OCI-LY7 (cell line): ENCODE results near the gene TM9SF4. TPM values are rescaled to one million over a fixed set of nuclear protein-coding genes. Genes with fewer than 3 reads are reported as not detected.

Experiments
- BruUV-seq: library from RNA; stranded (reverse); fragments of 400-500 nt; replicated peaks from 2 replicates; lab custom pipeline; 2021; lab: Mats Ljungman, UMichigan
- CTCF ChIA-PET: fragments of 300-600 bp; sonication (Branson Sonifier 250); formaldehyde crosslinking; loops from one replicate; lab custom pipeline; 2022; ENCODE audit warnings: antibody characterized with exemption; ENCODE audit not compliant: unreplicated experiment; lab: Charles Lee
- POLR2A ChIA-PET: fragments of 300-600 bp; sonication (Branson Sonifier 250); formaldehyde crosslinking; loops from one replicate; lab custom pipeline; 2022; ENCODE audit warnings: antibody characterized with exemption; lab: Charles Lee
- DNase-seq: peaks from one replicate; pipeline ENCODE4 v3.0.0-alpha.2; 2015; ENCODE audit warnings: low spot score
- H2AFZ ChIP-seq: fragments of 200-600 bp; sonication (generic), shearing (Covaris generic); 2 replicates; pipeline ENCODE4 v1.6.1; 2014; ENCODE audit warnings: mild to moderate bottlenecking, antibody characterized with exemption, low read length, moderate library complexity
- H3K27ac ChIP-seq: fragments of 200-600 bp; sonication (generic); 2 replicates; pipeline ENCODE4 v1.5.1; 2014; ENCODE audit warnings: mixed run types, low read depth, mild to moderate bottlenecking, moderate library complexity, low read length, inconsistent platforms; ENCODE audit not compliant: poor library complexity, severe bottlenecking
- H3K36me3 ChIP-seq: fragments of 200-600 bp; sonication (generic); 2 replicates; pipeline ENCODE4 v1.6.1; 2014; ENCODE audit warnings: mild to moderate bottlenecking, antibody characterized with exemption, low read length, moderate library complexity, mixed read lengths; ENCODE audit not compliant: insufficient read depth
- H3K4me1 ChIP-seq: fragments of 200-600 bp; sonication (generic); 2 replicates; pipeline ENCODE4 v1.5.1; 2014; ENCODE audit warnings: mild to moderate bottlenecking, low read length; ENCODE audit not compliant: insufficient read depth, poor library complexity, severe bottlenecking
- H3K4me2 ChIP-seq: fragments of 200-600 bp; sonication (generic); 2 replicates; pipeline ENCODE4 v1.6.1; 2014; ENCODE audit warnings: mild to moderate bottlenecking, low read length
- H3K4me3 ChIP-seq: fragments of 200-600 bp; sonication (generic); 2 replicates; pipeline ENCODE4 v1.5.1; 2014; ENCODE audit warnings: mild to moderate bottlenecking, low read depth, low read length; ENCODE audit not compliant: poor library complexity, severe bottlenecking
- H3K79me2 ChIP-seq: fragments of 200-600 bp; sonication (generic); 2 replicates; pipeline ENCODE4 v1.6.1; 2016; ENCODE audit warnings: low read depth, mild to moderate bottlenecking, low read length, moderate library complexity, mixed read lengths; ENCODE audit not compliant: insufficient read depth
- H3K9me2 ChIP-seq: fragments of 200-600 bp; sonication (generic); 2 replicates; pipeline ENCODE4 v1.6.1; 2016; ENCODE audit warnings: mild to moderate bottlenecking, low read length, mixed read lengths; ENCODE audit not compliant: insufficient read depth
- H3K9me3 ChIP-seq: fragments of 200-600 bp; sonication (generic); 2 replicates; pipeline ENCODE4 v1.6.1; 2014; ENCODE audit warnings: mild to moderate bottlenecking, mixed run types, low read length, mixed read lengths
- H4K20me1 ChIP-seq: fragments of 200-600 bp; sonication (generic); 2 replicates; pipeline ENCODE4 v1.6.1; 2014; ENCODE audit warnings: mild to moderate bottlenecking, antibody characterized with exemption, low read length, moderate library complexity, mixed read lengths; ENCODE audit not compliant: insufficient read depth
- EZH2phosphoT487 ChIP-seq: fragments of 200-600 bp; sonication (generic); IDR thresholded peaks from 2 replicates; pipeline ENCODE4 v1.6.1; 2018; ENCODE audit warnings: low read depth, borderline replicate concordance, mild to moderate bottlenecking, mixed run types, antibody characterized with exemption, low read length, moderate library complexity, mixed read lengths
- intact Hi-C: fragments of 100-400 bp; cut with micrococcal nuclease; formaldehyde crosslinking; loops from one replicate; pipeline ENCODE4 v1.10.0; 2022; ENCODE audit not compliant: unreplicated experiment
- total RNA-seq, 2 experiments: library from RNA; depleted of rRNA in 1 of 2; stranded (reverse); fragments of >200 nt in 1 of 2; shearing (Covaris generic) in 1 of 2; gene quantifications; 2 replicates each; pipeline ENCODE4 v1.2.3, GENCODE V29; 2014 to 2022
- TF ChIP-seq, protein P1 (sequence below): fragments of 200-600 bp; sonication (generic); conservative IDR thresholded peaks from 2 replicates; pipeline ENCODE4 v1.5.1; 2014; ENCODE audit warnings: mild to moderate bottlenecking, antibody characterized with exemption, low read length, moderate library complexity, mixed read lengths

The TM9SF4 gene
- total RNA-seq, 2 experiments from 2014 or later: 20.8 to 38.9 TPM

DNA sequence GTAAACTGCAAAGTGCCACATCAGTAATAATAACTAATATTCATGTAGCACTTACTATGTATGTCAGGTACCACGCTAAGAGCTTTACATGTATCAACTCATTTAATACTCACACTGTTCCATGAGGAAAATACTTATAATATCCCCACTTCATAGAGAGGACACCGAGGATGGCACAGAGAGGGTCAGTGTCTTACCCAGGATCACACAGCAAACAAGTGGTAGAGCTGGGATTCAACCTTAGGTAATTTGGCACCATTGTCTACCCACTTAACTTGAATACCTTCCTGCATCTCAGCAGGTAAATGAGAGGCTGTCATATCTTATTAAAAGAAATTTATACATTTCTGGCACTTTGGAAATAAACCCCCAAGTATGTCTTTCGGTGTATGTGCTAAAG lies 106.2 kb downstream of the TM9SF4 start:
- H3K27ac ChIP-seq: no peak overlapping the region
- no peak overlapping the region for H3K4me2 ChIP-seq
- POLR2A ChIA-PET: interaction anchor here (1.0 kb wide), 1 partner anchor 13 kb away, joined by 3 read pairs; no protein-coding TSS in a partner anchor
- H3K36me3 ChIP-seq: peaks cover 87% of the 10 kb centered on the region
- peaks cover 5% of the 10 kb centered on the region; the same call in 1 of the 2 replicates for H3K79me2 ChIP-seq
- CTCF ChIA-PET: no interaction called here
- TF ChIP-seq, protein P1, sequence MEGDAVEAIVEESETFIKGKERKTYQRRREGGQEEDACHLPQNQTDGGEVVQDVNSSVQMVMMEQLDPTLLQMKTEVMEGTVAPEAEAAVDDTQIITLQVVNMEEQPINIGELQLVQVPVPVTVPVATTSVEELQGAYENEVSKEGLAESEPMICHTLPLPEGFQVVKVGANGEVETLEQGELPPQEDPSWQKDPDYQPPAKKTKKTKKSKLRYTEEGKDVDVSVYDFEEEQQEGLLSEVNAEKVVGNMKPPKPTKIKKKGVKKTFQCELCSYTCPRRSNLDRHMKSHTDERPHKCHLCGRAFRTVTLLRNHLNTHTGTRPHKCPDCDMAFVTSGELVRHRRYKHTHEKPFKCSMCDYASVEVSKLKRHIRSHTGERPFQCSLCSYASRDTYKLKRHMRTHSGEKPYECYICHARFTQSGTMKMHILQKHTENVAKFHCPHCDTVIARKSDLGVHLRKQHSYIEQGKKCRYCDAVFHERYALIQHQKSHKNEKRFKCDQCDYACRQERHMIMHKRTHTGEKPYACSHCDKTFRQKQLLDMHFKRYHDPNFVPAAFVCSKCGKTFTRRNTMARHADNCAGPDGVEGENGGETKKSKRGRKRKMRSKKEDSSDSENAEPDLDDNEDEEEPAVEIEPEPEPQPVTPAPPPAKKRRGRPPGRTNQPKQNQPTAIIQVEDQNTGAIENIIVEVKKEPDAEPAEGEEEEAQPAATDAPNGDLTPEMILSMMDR: no peak
- TF ChIP-seq EZH2phosphoT487: no peak
- no peaks in the 10 kb centered on the region for H4K20me1 ChIP-seq
- DNase-seq: no peak
- H3K9me2 ChIP-seq: no peaks in the 10 kb centered on the region
- H2AFZ ChIP-seq: no peak overlapping the region
- no peaks in the 10 kb centered on the region for H3K4me1 ChIP-seq
- intact Hi-C loops: no loop called here
- no peaks in the 10 kb centered on the region for H3K9me3 ChIP-seq
- no TSS peak for BruUV-seq
- H3K4me3 ChIP-seq: no peak overlapping the region

DNA sequence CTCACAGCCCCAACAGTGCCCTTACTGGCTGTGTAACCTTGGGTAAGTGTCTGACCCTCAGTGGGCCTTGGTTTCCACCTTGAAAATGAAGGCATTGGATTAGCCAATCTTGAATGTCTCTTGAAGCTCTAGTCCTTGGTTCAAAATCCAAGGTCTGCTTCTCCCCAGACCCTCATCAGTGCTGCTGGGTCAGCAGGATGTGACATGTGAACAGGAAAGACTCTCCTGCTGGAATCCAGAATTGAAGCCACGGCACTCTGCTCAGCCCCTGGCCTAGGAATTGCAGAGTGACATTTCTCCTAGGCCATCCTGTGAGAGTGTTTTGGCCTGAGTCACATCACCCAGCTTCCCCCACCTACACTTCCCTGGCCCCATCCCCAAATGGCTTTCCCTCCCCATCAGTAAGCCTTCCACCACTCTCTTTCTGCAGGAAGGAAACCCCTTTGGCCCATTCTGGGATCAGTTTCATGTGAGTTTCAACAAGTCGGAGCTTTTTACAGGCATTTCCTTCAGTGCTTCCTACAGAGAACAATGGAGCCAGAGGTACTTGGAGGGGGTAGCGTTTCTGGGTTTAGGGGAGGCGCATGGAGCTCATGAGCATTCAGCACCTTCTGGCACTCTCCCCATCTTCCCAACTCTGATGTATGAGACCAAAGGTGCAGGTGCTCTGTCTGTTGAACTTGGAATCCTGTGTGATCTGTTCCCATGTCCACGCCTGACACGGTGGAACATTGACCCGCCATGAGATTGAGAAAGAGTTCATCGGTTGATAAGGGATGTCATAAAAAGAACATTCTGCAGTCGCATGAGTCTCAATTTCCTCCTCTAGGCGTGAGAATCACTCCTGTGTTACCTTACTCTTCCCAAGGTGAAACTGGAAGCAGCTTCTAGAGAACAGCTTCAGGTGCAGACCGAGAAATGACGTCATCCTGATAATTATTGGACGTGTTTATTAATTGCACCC lies 106.9 kb downstream of the TM9SF4 start:
- Histone ChIP-seq H3K9me2 (no peaks in the 10 kb centered on the region), H2AFZ (no peak overlapping the region), H3K27ac (no peak overlapping the region), H3K36me3 (peaks cover 88% of the 10 kb centered on the region), H3K9me3 (no peaks in the 10 kb centered on the region), H3K4me3 (no peak overlapping the region), H4K20me1 (no peaks in the 10 kb centered on the region), H3K79me2 (peaks cover 5% of the 10 kb centered on the region; the same call in 1 of the 2 replicates), H3K4me2 (no peak overlapping the region), H3K4me1 (no peaks in the 10 kb centered on the region)
- no peak for DNase-seq
- CTCF ChIA-PET: no interaction called here
- TF ChIP-seq, protein P1: no peak
- TF ChIP-seq EZH2phosphoT487: no peak
- BruUV-seq: TSS peak; percentile 33
- POLR2A ChIA-PET: interaction anchor here (1.0 to 1.2 kb wide), 3 partner anchors 13 to 143 kb away, joined by 3 read pairs; no protein-coding TSS in a partner anchor
- intact Hi-C loops: no loop called here

Other genes starting within 250 kb of the TM9SF4 start
- 0.19 and 1.5 TPM in 2 replicates for gene DUSP15, start 239.2 kb upstream of the TM9SF4 start, total RNA-seq (2014; rRNA removed; shearing (Covaris generic))
- gene DUSP15, start 239.2 kb upstream of the TM9SF4 start, total RNA-seq (2022): 0.61 TPM in 1 of 2 replicates, not detected in the other
- gene TTLL9, start 239.1 kb upstream of the TM9SF4 start, total RNA-seq (2014; rRNA removed; shearing (Covaris generic)): not detected in 2 replicates
- not detected in 2 replicates for gene TTLL9, start 239.1 kb upstream of the TM9SF4 start, total RNA-seq (2022)
- 9.7 and 11.2 TPM in 2 replicates for gene PDRG1, start 157.7 kb upstream of the TM9SF4 start, total RNA-seq (2014; rRNA removed; shearing (Covaris generic))
- 19.7 and 22.5 TPM in 2 replicates for gene PDRG1, start 157.7 kb upstream of the TM9SF4 start, total RNA-seq (2022)
- gene XKR7, start 141.6 kb upstream of the TM9SF4 start, total RNA-seq (2014; rRNA removed; shearing (Covaris generic)): 0.08 TPM in 1 of 2 replicates, not detected in the other
- 0.06 TPM in 1 of 2 replicates, not detected in the other for gene XKR7, start 141.6 kb upstream of the TM9SF4 start, total RNA-seq (2022)
- gene CCM2L, start 99.3 kb upstream of the TM9SF4 start, total RNA-seq (2014; rRNA removed; shearing (Covaris generic)): not detected in 2 replicates
- gene CCM2L, start 99.3 kb upstream of the TM9SF4 start, total RNA-seq (2022): 0.92 and 1.4 TPM in 2 replicates
- gene HCK, start 57.5 kb upstream of the TM9SF4 start, total RNA-seq (2014; rRNA removed; shearing (Covaris generic)): 0.19 TPM in 1 of 2 replicates, not detected in the other
- gene HCK, start 57.5 kb upstream of the TM9SF4 start, total RNA-seq (2022): 2.2 and 3.2 TPM in 2 replicates
- 7.4 and 9.8 TPM in 2 replicates for gene PLAGL2, start 98.0 kb downstream of the TM9SF4 start, total RNA-seq (2014; rRNA removed; shearing (Covaris generic))
- 40.3 and 42.9 TPM in 2 replicates for gene PLAGL2, start 98.0 kb downstream of the TM9SF4 start, total RNA-seq (2022)
- gene POFUT1, start 98.2 kb downstream of the TM9SF4 start, total RNA-seq (2014; rRNA removed; shearing (Covaris generic)): 16.8 and 21.4 TPM in 2 replicates
- gene POFUT1, start 98.2 kb downstream of the TM9SF4 start, total RNA-seq (2022): 27.8 and 33.1 TPM in 2 replicates
- 7.9 and 8.2 TPM in 2 replicates for gene KIF3B, start 167.9 kb downstream of the TM9SF4 start, total RNA-seq (2014; rRNA removed; shearing (Covaris generic))
- gene KIF3B, start 167.9 kb downstream of the TM9SF4 start, total RNA-seq (2022): 20.8 and 25.2 TPM in 2 replicates
- gene ASXL1, start 248.6 kb downstream of the TM9SF4 start, total RNA-seq (2014; rRNA removed; shearing (Covaris generic)): 81.5 and 84.7 TPM in 2 replicates
- 111 and 122 TPM in 2 replicates for gene ASXL1, start 248.6 kb downstream of the TM9SF4 start, total RNA-seq (2022)